Tibial nerve (tissue), 4 donors: ENCODE results near the gene SMAD4.

Experiments used
- CTCF ChIP-seq, 5 experiments: fragments of 200-600 bp in 3 of 5; fragments of 450-650 bp in 2 of 5; sonication (generic) in 3 of 5; IDR thresholded peaks; one replicate each; pipeline ENCODE4 v1.5.1; 2016 to 2019; ENCODE audit warnings: antibody characterized with exemption in 5 of 5, mild to moderate bottlenecking in 3 of 5, moderate library complexity in 2 of 5
- EP300 ChIP-seq, 2 donors: sonication (generic); formaldehyde crosslinking; IDR thresholded peaks; one replicate each; pipeline ENCODE4 v1.6.1; 2017; ENCODE audit warnings: antibody characterized with exemption in 2 of 2, mild to moderate bottlenecking in 1 of 2
- POLR2A ChIP-seq, 2 donors: fragments of 450-650 bp; IDR thresholded peaks; one replicate each; pipeline ENCODE4 v1.6.1; 2017; ENCODE audit warnings: antibody characterized with exemption in 2 of 2, mild to moderate bottlenecking in 2 of 2, moderate library complexity in 2 of 2

DNA sequence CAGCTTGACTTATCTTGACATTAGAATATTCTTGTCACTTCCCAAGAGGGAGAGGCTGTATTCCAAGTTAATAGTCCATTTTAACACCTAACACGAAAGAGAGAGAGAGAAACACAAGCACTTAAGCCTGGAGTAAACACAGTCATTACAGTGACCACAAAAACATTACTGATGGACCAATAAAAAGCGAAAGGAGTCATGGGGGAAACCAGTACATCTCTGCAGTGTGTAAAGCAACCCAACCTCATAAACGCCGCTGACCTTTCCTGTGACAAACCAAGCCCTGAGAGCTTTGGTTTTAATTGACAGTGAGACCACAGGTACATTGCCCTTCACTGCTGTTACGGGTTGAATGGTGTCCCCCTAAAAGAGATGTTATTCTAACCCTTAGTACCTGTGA is 78.3 kb downstream of the SMAD4 start:
- TF ChIP-seq POLR2A (IDR thresholded peaks at IDR 0.05): no peak
- TF ChIP-seq CTCF (IDR thresholded peaks at IDR 0.05): no peak
- TF ChIP-seq EP300 (IDR thresholded peaks at IDR 0.05): no peak
